HL-60 (cell line): ENCODE results near the gene NDUFS5.
"Not testable (repeated sequence)": the region's sequence is repeated elsewhere in the genome, so short reads cannot be mapped to it uniquely, and the experiment has no call there.

Source experiments
- CTCF ChIP-seq: IDR thresholded peaks from one replicate; pipeline ENCODE4 v1.5.1; 2011; ENCODE audit warnings: low read length, control low read depth, inconsistent platforms; ENCODE audit not compliant: insufficient read depth
- GABPA ChIP-seq: IDR thresholded peaks from 2 replicates; pipeline ENCODE4 v1.6.1; 2012; ENCODE audit warnings: low read depth
- POLR2AphosphoS5 ChIP-seq: IDR thresholded peaks from 2 replicates; pipeline ENCODE4 v1.6.1; 2012; ENCODE audit warnings: low read depth
- REST ChIP-seq: IDR thresholded peaks from 2 replicates; pipeline ENCODE4 v1.6.1; 2012; ENCODE audit warnings: low read depth; ENCODE audit not compliant: insufficient replicate concordance

- not testable (repeated sequence) for TF ChIP-seq CTCF, GABPA, POLR2AphosphoS5, REST
Measured at GRCh38 chr1:39068227-39068626, 42.1 kb downstream of the NDUFS5 start.
